HG03520 (cell line): ENCODE data around the gene TEN1.
"Not testable (repeated sequence)": the region's sequence is repeated elsewhere in the genome, so short reads cannot be mapped to it uniquely, and the experiment has no call there.

Source experiments
- ATAC-seq: cut with Tn5 transposase; IDR thresholded peaks from one replicate; pipeline ENCODE4 v1.9.1; 2021; ENCODE audit warnings: mild to moderate bottlenecking, moderate library complexity; ENCODE audit not compliant: unreplicated experiment

TEN1 gene

GRCh38 chr17:76024353-76024752, 45.3 kb downstream of the TEN1 start:
- ATAC-seq: no peak

GRCh38 chr17:76025294-76025693, 46.3 kb downstream of the TEN1 start:
- ATAC-seq: no peak

- ATAC-seq: no peak
Observed at GRCh38 chr17:76026714-76027158, 47.7 kb downstream of the TEN1 start.

GRCh38 chr17:76027159-76027839, 48.3 kb downstream of the TEN1 start, which contains the start of gene EVPL:
Gene EVPL, minus strand, starts transcription at chr17:76027306. Its CDS starts 108 bp downstream, at chr17:76027198.
- no peak for ATAC-seq

- ATAC-seq: no peak
Observed at GRCh38 chr17:76032073-76032779, 53.2 kb downstream of the TEN1 start.

GRCh38 chr17:76032780-76033108, 53.7 kb downstream of the TEN1 start:
- no peak for ATAC-seq

GRCh38 chr17:76033139-76033538, 54.1 kb downstream of the TEN1 start:
- no peak for ATAC-seq

- ATAC-seq: no peak
Observed at GRCh38 chr17:76034428-76035350, 55.6 kb downstream of the TEN1 start.

- no peak for ATAC-seq
Observed at GRCh38 chr17:76036497-76037261, 57.6 kb downstream of the TEN1 start.

- no peak for ATAC-seq
Observed at GRCh38 chr17:76038050-76038449, 59.0 kb downstream of the TEN1 start.

- ATAC-seq: no peak
Observed at GRCh38 chr17:76039121-76039520, 60.1 kb downstream of the TEN1 start.

GRCh38 chr17:76040376-76040775, 61.3 kb downstream of the TEN1 start:
- no peak for ATAC-seq

- ATAC-seq: not testable (repeated sequence)
Observed at GRCh38 chr17:76042868-76043267, 63.8 kb downstream of the TEN1 start.

- not testable (repeated sequence) for ATAC-seq
Observed at GRCh38 chr17:76044475-76045007, 65.5 kb downstream of the TEN1 start.

GRCh38 chr17:76046064-76046463, 67.0 kb downstream of the TEN1 start:
- no peak for ATAC-seq

- no peak for ATAC-seq
Observed at GRCh38 chr17:76048025-76048605, 69.1 kb downstream of the TEN1 start.

GRCh38 chr17:76048711-76049110, 69.7 kb downstream of the TEN1 start:
- no peak for ATAC-seq

GRCh38 chr17:76049239-76049638, 70.2 kb downstream of the TEN1 start:
- ATAC-seq: no peak

GRCh38 chr17:76049836-76050537, 70.9 kb downstream of the TEN1 start:
- ATAC-seq: no peak
